SK-N-SH treated with all-trans-retinoic acid at 6 μM for 48 hours (cell line): ENCODE measurements around the gene ENGASE.

ENCODE experiments used
- ATAC-seq: fragments of 200-7000 bp; cut with Tn5 transposase; 3 replicates; pipeline ENCODE4 v1.9.1; 2020; ENCODE audit warnings: mild to moderate bottlenecking, moderate library complexity
- ARNTL ChIP-seq: fragments of 450-650 bp; formaldehyde crosslinking; IDR thresholded peaks from 2 replicates; pipeline ENCODE4 v1.5.0; 2020; ENCODE audit warnings: low read depth, mild to moderate bottlenecking, moderate library complexity, borderline replicate concordance
- BACH2 ChIP-seq: fragments of 250-450 bp; sonication (Bioruptor Pico); IDR thresholded peaks from 2 replicates; pipeline ENCODE4 v1.9.0; 2021; ENCODE audit warnings: mild to moderate bottlenecking, borderline replicate concordance
- CREB5 ChIP-seq: fragments of 250-450 bp; sonication (Bioruptor Pico); IDR thresholded peaks from 2 replicates; pipeline ENCODE4 v1.5.1; 2020; ENCODE audit warnings: low read depth, mild to moderate bottlenecking, moderate library complexity
- CSDC2 ChIP-seq: fragments of 250-450 bp; sonication (Bioruptor Pico); IDR thresholded peaks from 2 replicates; pipeline ENCODE4 v1.5.0; 2020; ENCODE audit warnings: mild to moderate bottlenecking, moderate library complexity
- CSRNP3 ChIP-seq: fragments of 250-450 bp; sonication (Bioruptor Pico); IDR thresholded peaks from 2 replicates; pipeline ENCODE4 v1.5.1; 2021; ENCODE audit warnings: mild to moderate bottlenecking, moderate library complexity
- ISL1 ChIP-seq: fragments of 250-450 bp; sonication (Bioruptor Pico); IDR thresholded peaks from 2 replicates; pipeline ENCODE4 v2.1.2; 2022; ENCODE audit warnings: mild to moderate bottlenecking, moderate library complexity
- OSR1 ChIP-seq: fragments of 250-450 bp; sonication (Bioruptor Pico); IDR thresholded peaks from 2 replicates; pipeline ENCODE4 v1.8.0; 2022; ENCODE audit warnings: moderate library complexity, mild to moderate bottlenecking, inconsistent platforms
- PATZ1 ChIP-seq: fragments of 250-450 bp; sonication (Bioruptor Pico); IDR thresholded peaks from 2 replicates; pipeline ENCODE4 v1.8.0; 2020; ENCODE audit warnings: mild to moderate bottlenecking, moderate library complexity, borderline replicate concordance
- POU6F1 ChIP-seq: fragments of 250-450 bp; sonication (Bioruptor Pico); IDR thresholded peaks from 2 replicates; pipeline ENCODE4 v1.8.0; 2021; ENCODE audit warnings: low read depth, mild to moderate bottlenecking, moderate library complexity, borderline replicate concordance
- PPARA ChIP-seq: fragments of 250-450 bp; sonication (Bioruptor Pico); IDR thresholded peaks from 2 replicates; pipeline ENCODE4 v1.5.0; 2020; ENCODE audit warnings: mild to moderate bottlenecking, borderline replicate concordance
- SNAI2 ChIP-seq: fragments of 250-450 bp; sonication (Bioruptor Pico); IDR thresholded peaks from 2 replicates; pipeline ENCODE4 v1.5.0; 2020; ENCODE audit warnings: mild to moderate bottlenecking, moderate library complexity
- TOX ChIP-seq: fragments of 250-450 bp; sonication (Bioruptor Pico); IDR thresholded peaks from 2 replicates; pipeline ENCODE4 v1.8.0; 2021; ENCODE audit warnings: mild to moderate bottlenecking, moderate library complexity, borderline replicate concordance
- TSHZ2 ChIP-seq: fragments of 250-450 bp; sonication (Bioruptor Pico); IDR thresholded peaks from 2 replicates; pipeline ENCODE4 v1.5.0; 2020; ENCODE audit warnings: mild to moderate bottlenecking, moderate library complexity
- ZC3H10 ChIP-seq: fragments of 250-450 bp; sonication (Bioruptor Pico); IDR thresholded peaks from 2 replicates; pipeline ENCODE4 v1.5.1; 2021; ENCODE audit warnings: mild to moderate bottlenecking, moderate library complexity
- ZFP30 ChIP-seq: fragments of 450-650 bp; formaldehyde crosslinking; IDR thresholded peaks from 2 replicates; pipeline ENCODE4 v1.5.0; 2022; ENCODE audit warnings: mild to moderate bottlenecking, moderate library complexity
- ZNF565 ChIP-seq: fragments of 450-650 bp; formaldehyde crosslinking; conservative IDR thresholded peaks from 2 replicates; pipeline ENCODE4 v1.5.0; 2020; ENCODE audit warnings: low read depth, mild to moderate bottlenecking, moderate library complexity
- ZNF70 ChIP-seq: fragments of 450-650 bp; formaldehyde crosslinking; IDR thresholded peaks from 2 replicates; pipeline ENCODE4 v1.5.0; 2020; ENCODE audit warnings: mild to moderate bottlenecking, moderate library complexity
- ZNF8 ChIP-seq: fragments of 450-650 bp; formaldehyde crosslinking; IDR thresholded peaks from 2 replicates; pipeline ENCODE4 v1.5.0; 2020; ENCODE audit warnings: mild to moderate bottlenecking, moderate library complexity

Gene ENGASE

GRCh38 chr17:79039171-79039570 lies 35.5 kb upstream of the ENGASE start:
- ATAC-seq = no peak
- no peak for TF ChIP-seq ZNF565
- TF ChIP-seq ZNF70 (CRISPR knock-in tag) = no peak
- no peak for TF ChIP-seq PPARA (CRISPR knock-in tag)
- TF ChIP-seq CSRNP3 (CRISPR knock-in tag) = no peak
- TF ChIP-seq BACH2 (CRISPR knock-in tag) = no peak
- TF ChIP-seq ISL1 (CRISPR knock-in tag) = no peak
- TF ChIP-seq TOX (CRISPR knock-in tag) = no peak
- TF ChIP-seq POU6F1 = no peak
- TF ChIP-seq OSR1 (CRISPR knock-in tag) = no peak
- no peak for TF ChIP-seq CREB5
- no peak for TF ChIP-seq CSDC2 (CRISPR knock-in tag)
- TF ChIP-seq, all 23 proteins: peak for 0

- TF ChIP-seq CSRNP3 (CRISPR knock-in tag) = no peak
- no peak for TF ChIP-seq SNAI2 (CRISPR knock-in tag)
- no peak for TF ChIP-seq ARNTL (CRISPR knock-in tag)
- no peak for TF ChIP-seq ZC3H10
- TF ChIP-seq ISL1 (CRISPR knock-in tag) = no peak
- no peak for ATAC-seq
Measured at GRCh38 chr17:79039886-79040285, 34.7 kb upstream of the ENGASE start.

- TF ChIP-seq OSR1 (CRISPR knock-in tag) (no peak), ZFP30 (CRISPR knock-in tag) (no peak), ZNF565 (no peak), TOX (CRISPR knock-in tag) (no peak), PATZ1 (CRISPR knock-in tag) (no peak), ZNF8 (CRISPR knock-in tag) (no peak), SNAI2 (CRISPR knock-in tag) (no peak), CREB5 (no peak), PPARA (CRISPR knock-in tag) (no peak), POU6F1 (no peak), TSHZ2 (no peak), ZNF70 (CRISPR knock-in tag) (no peak)
- ATAC-seq = no peak
Measured at GRCh38 chr17:79041041-79041570, 33.5 kb upstream of the ENGASE start.
